ENCODE data around the gene PGD.

Gene PGD

DNA sequence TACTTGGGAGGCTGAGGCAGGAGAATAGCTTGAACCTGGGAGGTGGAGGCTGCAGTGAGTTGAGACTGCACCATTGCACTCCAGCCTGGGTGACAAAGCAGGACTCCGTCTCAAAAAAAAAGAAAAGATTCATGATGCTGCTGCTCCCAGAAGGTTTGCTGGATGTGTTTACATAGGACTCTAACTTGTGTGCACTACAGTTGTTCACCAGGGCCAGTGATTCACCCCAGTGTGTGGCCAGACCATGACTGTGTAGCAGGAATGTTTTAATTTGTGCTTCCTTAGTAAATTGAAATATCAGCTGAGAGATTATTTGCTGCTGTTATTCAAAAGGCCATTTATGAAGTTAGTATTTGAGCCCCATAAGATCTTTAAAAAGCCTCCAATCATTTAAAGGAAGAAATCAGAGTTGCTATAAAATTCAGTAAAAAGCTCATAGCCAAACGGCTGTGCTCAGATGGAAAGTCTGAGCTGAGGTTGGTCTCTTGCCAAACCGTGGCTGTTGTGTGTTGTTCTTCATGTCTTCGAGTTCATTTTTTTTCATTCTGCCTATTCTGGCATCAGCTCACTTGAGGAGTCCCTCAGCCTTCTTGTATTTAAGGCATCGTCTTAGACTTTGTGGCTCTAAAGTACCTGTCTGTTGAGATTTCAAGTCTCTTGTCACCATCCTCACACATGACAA lies 18.1 kb upstream of the PGD start:
- Histone ChIP-seq H3K27ac (ENCODE audit: low read depth, low read length) (no peak overlapping the region), H3K4me1 (ENCODE audit: insufficient read depth, low read length) (peaks cover 13% of the 10 kb centered on the region), H3K27me3 (ENCODE audit: control insufficient read depth in 1 of 2, insufficient read depth in 2 of 2, low read length in 2 of 2) (no peaks in the 10 kb centered on the region), H3K9me3 (ENCODE audit: low read length) (no peaks in the 10 kb centered on the region), H3K36me3 (ENCODE audit: insufficient read depth, low read length) (peaks cover 20% of the 10 kb centered on the region), H3K9ac (ENCODE audit: low read length) (no peak overlapping the region), H3K4me3 (ENCODE audit: low read depth in 1 of 2, low read length in 2 of 2) (no peak overlapping the region)

DNA sequence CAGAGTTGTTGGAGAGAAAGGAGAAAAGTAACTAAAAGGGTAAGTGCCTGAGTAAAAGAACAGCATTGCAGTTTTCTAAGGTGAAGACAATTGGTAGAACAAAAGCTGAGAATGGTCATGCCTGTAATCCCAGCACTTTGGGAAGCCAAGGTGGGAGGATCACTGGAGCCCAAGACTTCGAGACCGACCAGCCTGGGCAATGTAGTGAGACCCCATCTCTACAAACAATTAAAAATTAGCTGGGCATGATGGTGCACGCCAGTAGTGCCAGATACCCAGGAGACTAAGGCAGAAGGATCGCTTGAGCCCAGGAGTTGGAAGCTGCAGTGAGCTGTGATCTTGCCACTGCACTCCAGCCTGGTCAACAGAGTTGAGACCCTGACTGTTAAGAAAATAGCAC lies 15.2 kb upstream of the PGD start:
- no peaks in the 10 kb centered on the region for H3K27me3 ChIP-seq (ENCODE audit: control insufficient read depth in 1 of 2, insufficient read depth in 2 of 2, low read length in 2 of 2)
- H3K36me3 ChIP-seq (ENCODE audit: insufficient read depth, low read length) = peaks cover 7% of the 10 kb centered on the region
- no peak overlapping the region for H3K27ac ChIP-seq (ENCODE audit: low read depth, low read length)
- H3K9ac ChIP-seq (ENCODE audit: low read length) = no peak overlapping the region
- H3K9me3 ChIP-seq (ENCODE audit: low read length) = no peaks in the 10 kb centered on the region
- no peak overlapping the region for H3K4me3 ChIP-seq (ENCODE audit: low read depth in 1 of 2, low read length in 2 of 2)
- peaks cover 20% of the 10 kb centered on the region for H3K4me1 ChIP-seq (ENCODE audit: insufficient read depth, low read length)

DNA sequence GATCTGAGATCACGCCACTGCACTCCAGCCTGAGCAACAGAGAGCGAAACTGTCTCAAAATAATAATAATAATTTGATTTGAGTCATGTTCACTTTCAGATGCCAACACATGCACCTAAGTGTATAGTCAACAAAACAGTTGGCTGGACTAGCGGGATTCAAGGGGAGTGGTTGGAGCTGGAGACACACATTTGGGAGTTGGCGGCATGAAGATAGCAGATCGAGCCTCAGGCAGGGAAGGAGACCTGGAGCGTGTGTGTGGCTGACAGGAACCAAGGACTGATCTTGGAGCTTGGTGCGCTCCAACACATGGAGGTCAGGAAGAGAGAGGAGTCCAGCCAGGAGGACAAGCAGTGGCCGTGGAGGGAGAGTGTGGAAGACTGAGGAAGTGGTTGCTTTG lies 14.6 kb upstream of the PGD start:
- H3K27ac ChIP-seq (ENCODE audit: low read depth, low read length) = no peak overlapping the region
- peaks cover 2% of the 10 kb centered on the region for H3K36me3 ChIP-seq (ENCODE audit: insufficient read depth, low read length)
- H3K9ac ChIP-seq (ENCODE audit: low read length) = no peak overlapping the region
- no peaks in the 10 kb centered on the region for H3K27me3 ChIP-seq (ENCODE audit: control insufficient read depth in 1 of 2, insufficient read depth in 2 of 2, low read length in 2 of 2)
- no peaks in the 10 kb centered on the region for H3K9me3 ChIP-seq (ENCODE audit: low read length)
- peaks cover 22% of the 10 kb centered on the region for H3K4me1 ChIP-seq (ENCODE audit: insufficient read depth, low read length)
- no peak overlapping the region for H3K4me3 ChIP-seq (ENCODE audit: low read depth in 1 of 2, low read length in 2 of 2)

DNA sequence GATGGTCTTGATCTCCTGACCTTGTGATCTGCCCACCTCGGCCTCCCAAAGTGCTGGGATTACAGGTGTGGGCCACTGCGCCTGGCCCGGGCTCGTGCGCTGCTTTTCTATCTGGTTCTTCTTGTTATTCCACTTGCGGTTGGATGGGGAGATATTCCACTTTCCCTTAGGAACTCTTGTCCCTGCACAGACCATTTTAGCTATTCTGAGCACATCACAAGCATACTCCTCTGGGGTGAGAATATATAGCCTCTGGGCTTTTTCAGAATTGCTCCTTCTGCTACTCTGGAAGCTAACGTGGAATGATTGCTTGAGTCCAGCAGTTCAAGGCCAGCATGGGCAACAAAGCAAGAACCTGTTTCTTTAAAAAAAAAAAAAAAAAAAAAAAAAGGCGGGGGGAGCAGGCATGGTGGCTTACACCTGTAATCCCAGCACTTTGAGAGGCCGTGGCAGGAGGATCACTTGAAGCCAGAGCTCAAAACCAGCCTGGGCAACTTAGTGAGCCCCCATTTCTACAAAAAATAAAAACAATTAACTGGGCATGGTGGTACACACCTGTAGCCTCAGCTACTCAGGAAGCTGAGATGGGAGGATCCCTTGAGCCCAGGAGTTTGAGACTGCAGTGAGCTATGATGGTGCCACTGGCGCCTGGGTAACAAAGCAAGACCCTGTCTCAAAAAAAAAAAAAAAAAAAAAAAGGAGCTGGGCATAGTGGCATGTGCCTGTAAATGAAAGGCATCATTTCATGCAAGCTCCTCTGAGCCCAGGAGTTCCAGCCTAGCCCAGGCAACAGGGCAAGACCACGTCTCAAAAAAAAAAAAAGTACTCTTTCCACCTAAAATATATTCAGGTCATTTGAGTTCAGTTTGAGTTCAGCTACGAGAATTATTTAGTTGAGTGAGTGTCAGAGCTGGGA lies 11.8 kb upstream of the PGD start:
- Histone ChIP-seq H3K4me3 (ENCODE audit: low read depth in 1 of 2, low read length in 2 of 2) (no peak overlapping the region), H3K27ac (ENCODE audit: low read depth, low read length) (peak overlapping the region; percentile 37), H3K27me3 (ENCODE audit: control insufficient read depth in 1 of 2, insufficient read depth in 2 of 2, low read length in 2 of 2) (no peaks in the 10 kb centered on the region), H3K9me3 (ENCODE audit: low read length) (no peaks in the 10 kb centered on the region), H3K9ac (ENCODE audit: low read length) (no peak overlapping the region), H3K36me3 (ENCODE audit: insufficient read depth, low read length) (no peaks in the 10 kb centered on the region), H3K4me1 (ENCODE audit: insufficient read depth, low read length) (peaks cover 16% of the 10 kb centered on the region)

DNA sequence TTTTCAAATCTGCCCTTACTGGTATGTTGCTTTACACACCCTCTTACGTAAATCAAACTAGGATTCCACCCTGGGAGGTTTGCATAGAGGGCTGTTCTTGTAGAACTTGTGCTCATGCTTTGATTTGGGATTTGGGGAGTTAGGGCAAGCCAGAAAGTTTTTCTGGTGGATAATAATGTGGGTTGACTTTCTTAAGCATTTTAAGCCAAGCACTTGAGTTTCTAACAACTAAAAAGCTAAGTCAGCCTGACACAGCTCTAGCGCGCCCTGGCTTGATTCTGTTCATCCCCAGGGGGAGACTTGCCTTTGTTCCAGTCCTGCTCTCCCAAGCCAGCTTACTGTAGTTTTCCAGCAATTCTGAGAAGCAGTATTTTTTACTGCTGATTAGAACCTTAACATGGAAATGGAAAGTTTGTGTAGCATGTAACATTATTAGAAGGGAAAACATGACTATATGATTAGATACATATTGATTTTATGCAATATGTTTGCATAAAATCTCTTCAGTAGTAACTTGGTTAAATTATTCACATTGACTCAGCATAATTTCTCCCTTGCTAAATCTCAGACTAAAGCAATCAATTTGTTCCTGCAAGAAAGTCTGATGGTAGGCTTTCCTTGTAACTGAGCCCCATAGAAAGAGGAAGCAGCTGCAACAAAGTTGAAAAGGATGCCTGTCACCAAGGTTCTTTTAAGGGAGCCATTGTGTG lies 11.0 kb upstream of the PGD start:
- no peak overlapping the region for H3K4me3 ChIP-seq (ENCODE audit: low read depth in 1 of 2, low read length in 2 of 2)
- no peaks in the 10 kb centered on the region for H3K9me3 ChIP-seq (ENCODE audit: low read length)
- H3K27ac ChIP-seq (ENCODE audit: low read depth, low read length) = peak overlapping the region; percentile 37
- H3K27me3 ChIP-seq (ENCODE audit: control insufficient read depth in 1 of 2, insufficient read depth in 2 of 2, low read length in 2 of 2) = no peaks in the 10 kb centered on the region
- H3K4me1 ChIP-seq (ENCODE audit: insufficient read depth, low read length) = peaks cover 16% of the 10 kb centered on the region
- no peaks in the 10 kb centered on the region for H3K36me3 ChIP-seq (ENCODE audit: insufficient read depth, low read length)
- H3K9ac ChIP-seq (ENCODE audit: low read length) = no peak overlapping the region

DNA sequence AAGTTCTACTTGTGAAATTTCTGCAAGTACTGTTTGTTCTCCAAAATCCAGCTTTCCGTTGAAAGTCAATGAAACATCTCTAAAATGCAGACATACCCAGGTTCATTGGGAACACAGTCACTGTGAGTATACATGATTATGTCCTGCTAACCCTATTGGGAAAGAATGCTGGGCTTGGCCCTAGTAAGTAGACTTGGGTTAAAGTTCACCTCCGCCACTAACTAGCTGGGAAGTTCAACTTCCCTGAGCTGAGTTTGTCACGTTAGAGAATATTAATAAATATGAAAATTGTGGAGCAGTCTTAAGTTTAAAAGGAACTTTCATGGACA lies 10.5 kb upstream of the PGD start:
- Histone ChIP-seq H3K9ac (ENCODE audit: low read length) (no peak overlapping the region), H3K27me3 (ENCODE audit: control insufficient read depth in 1 of 2, insufficient read depth in 2 of 2, low read length in 2 of 2) (no peaks in the 10 kb centered on the region), H3K9me3 (ENCODE audit: low read length) (no peaks in the 10 kb centered on the region), H3K27ac (ENCODE audit: low read depth, low read length) (no peak overlapping the region), H3K4me3 (ENCODE audit: low read depth in 1 of 2, low read length in 2 of 2) (no peak overlapping the region), H3K4me1 (ENCODE audit: insufficient read depth, low read length) (peaks cover 16% of the 10 kb centered on the region), H3K36me3 (ENCODE audit: insufficient read depth, low read length) (no peaks in the 10 kb centered on the region)

DNA sequence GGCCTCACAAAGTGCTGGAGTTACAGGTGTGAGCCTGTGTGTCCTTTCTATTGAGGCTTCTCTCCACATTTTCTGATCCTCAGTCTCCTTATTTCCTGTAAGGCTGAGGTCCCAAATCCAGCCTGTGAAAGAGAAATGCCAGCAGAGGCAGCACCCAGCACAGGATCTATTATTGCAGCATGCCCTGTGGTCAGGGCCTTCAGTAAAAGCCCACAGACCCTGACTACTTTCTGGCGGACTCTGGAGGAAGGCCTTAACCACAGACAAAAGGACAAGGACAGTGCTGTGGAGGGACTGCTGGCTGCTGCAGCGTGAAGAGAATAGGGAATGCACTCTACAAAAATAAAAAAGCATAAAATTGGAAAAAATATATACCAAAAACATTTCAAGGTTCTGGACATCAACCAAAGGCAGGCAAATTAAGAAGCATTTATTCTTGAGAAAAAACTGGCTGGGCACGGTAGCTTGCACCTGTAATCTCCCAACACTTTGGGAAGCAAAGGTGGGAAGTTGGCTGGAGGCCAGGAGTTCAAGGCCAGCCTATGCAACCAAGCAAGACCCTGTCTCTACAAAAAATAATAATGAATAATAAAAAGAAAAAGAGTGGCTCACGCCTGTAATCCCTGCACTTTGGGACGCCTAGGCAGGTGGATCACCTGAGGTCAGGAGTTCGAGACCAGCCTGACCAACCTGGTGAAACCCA lies 9.4 kb upstream of the PGD start:
- Histone ChIP-seq H3K27me3 (ENCODE audit: control insufficient read depth in 1 of 2, insufficient read depth in 2 of 2, low read length in 2 of 2) (no peaks in the 10 kb centered on the region), H3K27ac (ENCODE audit: low read depth, low read length) (no peak overlapping the region), H3K4me1 (ENCODE audit: insufficient read depth, low read length) (peaks cover 16% of the 10 kb centered on the region), H3K36me3 (ENCODE audit: insufficient read depth, low read length) (no peaks in the 10 kb centered on the region), H3K9me3 (ENCODE audit: low read length) (no peaks in the 10 kb centered on the region), H3K4me3 (ENCODE audit: low read depth in 1 of 2, low read length in 2 of 2) (no peak overlapping the region), H3K9ac (ENCODE audit: low read length) (no peak overlapping the region)

DNA sequence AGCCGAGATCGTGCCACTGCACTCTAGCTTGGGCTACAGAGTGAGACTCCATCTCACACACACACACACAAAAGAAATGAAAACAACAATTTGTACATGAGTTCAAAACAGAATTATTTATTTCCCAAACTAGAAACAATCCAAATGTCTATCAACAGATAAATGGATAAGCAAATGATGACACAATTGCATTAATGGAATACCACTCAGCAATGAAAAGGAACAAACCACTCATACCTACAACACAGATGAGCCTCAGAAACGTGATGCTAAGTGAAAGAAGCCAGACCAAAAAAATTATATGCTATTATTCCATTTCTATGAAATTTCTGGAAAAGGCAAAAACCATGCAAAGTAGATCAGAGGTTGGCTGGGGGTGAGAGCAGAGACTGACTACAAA lies 2.0 kb upstream of the PGD start:
- Histone ChIP-seq H3K27ac (ENCODE audit: low read depth, low read length) (no peak overlapping the region), H3K9ac (ENCODE audit: low read length) (no peak overlapping the region), H3K36me3 (ENCODE audit: insufficient read depth, low read length) (no peaks in the 10 kb centered on the region), H3K9me3 (ENCODE audit: low read length) (no peaks in the 10 kb centered on the region), H3K4me1 (ENCODE audit: insufficient read depth, low read length) (peaks cover 12% of the 10 kb centered on the region), H3K27me3 (ENCODE audit: control insufficient read depth in 1 of 2, insufficient read depth in 2 of 2, low read length in 2 of 2) (no peaks in the 10 kb centered on the region), H3K4me3 (ENCODE audit: low read depth in 1 of 2, low read length in 2 of 2) (no peak overlapping the region)

DNA sequence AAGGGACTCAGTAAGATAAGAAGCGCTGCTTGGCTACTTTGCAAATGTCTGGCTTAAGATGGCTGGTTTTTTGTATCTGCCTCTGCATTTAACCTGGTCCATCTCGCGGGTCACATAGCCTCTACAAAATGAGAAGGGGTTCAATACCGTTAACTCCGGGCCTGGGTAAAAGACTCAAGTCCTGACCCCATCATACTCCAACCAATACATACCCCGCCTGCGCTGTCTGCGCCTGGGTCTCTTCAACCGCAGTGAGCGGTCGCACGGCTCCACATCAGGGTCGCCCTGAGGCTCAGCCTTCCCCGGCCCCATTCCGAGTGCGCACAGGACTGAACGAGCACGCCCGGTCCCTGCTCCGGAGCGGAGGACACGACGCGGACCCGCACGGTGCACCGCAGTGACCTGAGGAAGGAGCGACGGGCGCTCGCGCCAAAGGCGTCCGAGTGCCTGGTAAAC lies 558 bp upstream of the PGD start:
- H3K4me3 ChIP-seq (ENCODE audit: low read depth in 1 of 2, low read length in 2 of 2) = peak overlapping the region; percentile 82 to 94
- peaks cover 12% of the 10 kb centered on the region for H3K4me1 ChIP-seq (ENCODE audit: insufficient read depth, low read length)
- H3K27me3 ChIP-seq (ENCODE audit: control insufficient read depth in 1 of 2, insufficient read depth in 2 of 2, low read length in 2 of 2) = no peaks in the 10 kb centered on the region
- H3K9me3 ChIP-seq (ENCODE audit: low read length) = no peaks in the 10 kb centered on the region
- H3K9ac ChIP-seq (ENCODE audit: low read length) = peak overlapping the region; percentile 57
- peak overlapping the region; percentile 63 for H3K27ac ChIP-seq (ENCODE audit: low read depth, low read length)
- H3K36me3 ChIP-seq (ENCODE audit: insufficient read depth, low read length) = peaks cover under 1% of the 10 kb centered on the region

DNA sequence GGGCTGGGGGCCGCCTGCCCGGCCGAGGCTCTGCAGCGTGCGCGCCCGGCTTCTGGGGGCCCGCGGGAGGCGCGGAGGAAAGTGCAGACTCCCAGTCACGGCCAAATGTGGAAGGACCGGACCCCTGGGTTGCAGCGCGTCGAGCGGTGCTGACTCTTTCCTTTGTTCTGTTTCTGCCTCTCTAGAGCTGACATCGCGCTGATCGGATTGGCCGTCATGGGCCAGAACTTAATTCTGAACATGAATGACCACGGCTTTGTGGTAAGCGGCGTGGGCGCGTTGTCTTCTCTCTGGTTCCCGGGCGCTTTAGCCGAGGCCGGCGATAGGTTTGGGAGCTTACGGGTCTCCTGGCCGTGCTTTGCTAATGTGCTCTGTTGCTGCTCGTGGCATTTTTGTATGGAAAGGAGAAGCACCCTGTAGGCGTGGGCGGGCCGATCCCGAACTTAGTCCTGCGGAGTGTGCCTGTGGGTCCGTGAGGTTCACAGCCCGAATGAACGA lies 629 bp downstream of the PGD start:
- Histone ChIP-seq H3K9ac (ENCODE audit: low read length) (peak overlapping the region; percentile 26), H3K9me3 (ENCODE audit: low read length) (no peaks in the 10 kb centered on the region), H3K4me1 (ENCODE audit: insufficient read depth, low read length) (peaks cover 12% of the 10 kb centered on the region), H3K27ac (ENCODE audit: low read depth, low read length) (peak overlapping the region; percentile 78), H3K4me3 (ENCODE audit: low read depth in 1 of 2, low read length in 2 of 2) (peak overlapping the region; percentile 82 to 94), H3K36me3 (ENCODE audit: insufficient read depth, low read length) (peaks cover 13% of the 10 kb centered on the region), H3K27me3 (ENCODE audit: control insufficient read depth in 1 of 2, insufficient read depth in 2 of 2, low read length in 2 of 2) (no peaks in the 10 kb centered on the region)

DNA sequence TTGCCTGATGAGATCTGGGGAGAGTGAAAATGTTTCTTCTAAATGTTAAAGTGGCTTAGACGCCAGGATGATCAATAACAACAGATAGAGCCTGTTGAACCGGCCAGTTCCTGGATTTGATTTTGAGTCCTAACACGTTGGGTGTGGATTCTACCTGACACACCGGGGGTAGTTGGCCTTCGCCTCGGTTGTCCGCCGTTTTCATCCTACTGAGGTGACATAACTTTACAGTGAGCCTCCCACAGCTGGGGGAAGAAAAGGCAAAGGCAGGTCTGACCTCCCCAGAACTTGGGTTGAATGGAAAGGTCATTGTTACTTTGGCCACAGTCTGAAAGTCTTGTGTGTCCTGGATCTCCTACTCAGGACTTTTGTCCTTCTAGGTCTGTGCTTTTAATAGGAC lies 1.1 kb downstream of the PGD start:
- Histone ChIP-seq H3K9me3 (ENCODE audit: low read length) (no peaks in the 10 kb centered on the region), H3K4me3 (ENCODE audit: low read depth in 1 of 2, low read length in 2 of 2) (peak overlapping the region; percentile 82 to 94), H3K27me3 (ENCODE audit: control insufficient read depth in 1 of 2, insufficient read depth in 2 of 2, low read length in 2 of 2) (no peaks in the 10 kb centered on the region), H3K9ac (ENCODE audit: low read length) (peak overlapping the region; percentile 26), H3K36me3 (ENCODE audit: insufficient read depth, low read length) (peaks cover 16% of the 10 kb centered on the region), H3K27ac (ENCODE audit: low read depth, low read length) (no peak overlapping the region), H3K4me1 (ENCODE audit: insufficient read depth, low read length) (peaks cover 12% of the 10 kb centered on the region)
